Common myeloid progenitor, CD34-positive (primary cell): ENCODE results near the gene SCN4B.

Source experiments
- CTCF ChIA-PET: fragments of 350-600 bp; sonication (Branson Sonifier 250); formaldehyde crosslinking; loops from one replicate; lab custom pipeline; 2021; ENCODE audit warnings: antibody characterized with exemption; lab: Charles Lee
- POLR2A ChIA-PET: fragments of 350-600 bp; sonication (Branson Sonifier 250); formaldehyde crosslinking; loops from one replicate; lab custom pipeline; 2021; ENCODE audit warnings: antibody characterized with exemption; lab: Charles Lee
- DNase-seq, 3 donors: peaks; one replicate each; pipeline versions ENCODE4 v3.0.0 to v3.0.0-alpha.2; 2013
- H3K27ac ChIP-seq, 2 experiments: 1 replicate in 1 of 2; 2 replicates in 1 of 2; pipeline ENCODE4 v1.7.0; 2013; ENCODE audit warnings: inconsistent platforms in 2 of 2, low read length in 2 of 2, mild to moderate bottlenecking in 2 of 2, low read depth in 1 of 2, moderate library complexity in 1 of 2; ENCODE audit not compliant: severe bottlenecking in 2 of 2, insufficient read depth in 1 of 2, poor library complexity in 1 of 2
- H3K27me3 ChIP-seq, 5 experiments: replicated peaks in 2 of 5; 1 replicate in 3 of 5; 2 replicates in 2 of 5; pipeline versions ENCODE4 v1.6.1 to v1.7.0; 2013; ENCODE audit warnings: low read length in 4 of 5, mild to moderate bottlenecking in 2 of 5, moderate library complexity in 2 of 5, inconsistent platforms in 1 of 5; ENCODE audit not compliant: insufficient read depth in 5 of 5, control insufficient read depth in 4 of 5
- H3K36me3 ChIP-seq, 4 experiments: 1 replicate in 2 of 4; 2 replicates in 2 of 4; pipeline versions ENCODE4 v1.6.1 to v1.7.0; 2013; ENCODE audit warnings: low read length in 3 of 4, control low read depth in 1 of 4, mild to moderate bottlenecking in 1 of 4; ENCODE audit not compliant: control insufficient read depth in 4 of 4, insufficient read depth in 4 of 4
- H3K4me1 ChIP-seq, 4 experiments: 1 replicate in 3 of 4; 2 replicates in 1 of 4; pipeline versions ENCODE4 v1.6.1 to v1.7.1; 2013; ENCODE audit warnings: low read length in 3 of 4, mild to moderate bottlenecking in 3 of 4, control low read depth in 1 of 4, inconsistent platforms in 1 of 4, moderate library complexity in 1 of 4; ENCODE audit not compliant: control insufficient read depth in 4 of 4, insufficient read depth in 4 of 4; ENCODE audit errors: control extremely low read depth in 1 of 4
- H3K4me3 ChIP-seq, 7 experiments: 1 replicate in 4 of 7; 2 replicates in 3 of 7; pipeline versions ENCODE4 v1.5.1 to v1.7.0; 2013; ENCODE audit warnings: mild to moderate bottlenecking in 7 of 7, low read length in 6 of 7, moderate library complexity in 6 of 7, inconsistent platforms in 2 of 7, low read depth in 2 of 7, control low read depth in 1 of 7; ENCODE audit not compliant: insufficient read depth in 4 of 7, control insufficient read depth in 1 of 7; ENCODE audit errors: extremely low read depth in 1 of 7
- H3K9me3 ChIP-seq, 5 experiments: 1 replicate in 4 of 5; 2 replicates in 1 of 5; pipeline versions ENCODE4 v1.6.1 to v1.7.1; 2013; ENCODE audit warnings: low read length in 4 of 5, mild to moderate bottlenecking in 2 of 5, inconsistent platforms in 1 of 5, low read depth in 1 of 5, moderate library complexity in 1 of 5; ENCODE audit not compliant: control insufficient read depth in 4 of 5, insufficient read depth in 2 of 5; ENCODE audit errors: control extremely low read depth in 1 of 5
- WGBS: methylation state at CpG from one replicate; pipeline ENCODE4 v1.1.5; 2013; ENCODE audit not compliant: insufficient coverage; 5-methylcytosine and 5-hydroxymethylcytosine counted together

The SCN4B gene

GRCh38 chr11:118153516-118153915 is 893 bp upstream of the SCN4B start:
- CTCF ChIA-PET, result interaction anchor here (0.8 to 1.3 kb wide), 6 partner anchors 9 to 136 kb away, joined by 3 read pairs; no protein-coding TSS in a partner anchor
- no peak for DNase-seq
- 14% methylated on average over 4 of the region's 16 CpGs for WGBS
- Histone ChIP-seq H3K4me1 (peaks cover 0 to 24% (median 16%) of the 10 kb centered on the region in 4 experiments), H3K9me3 (no peaks in the 10 kb centered on the region), H3K27me3 (peaks cover 0 to 68% (median 38%) of the 10 kb centered on the region in 5 experiments), H3K36me3 (no peaks in the 10 kb centered on the region), H3K4me3 (peak overlapping the region in 3 of 7 experiments; percentile 26 to 66 (median 27)), H3K27ac (no peak overlapping the region)
- POLR2A ChIA-PET, result no interaction called here

GRCh38 chr11:118152020-118152551 is 537 bp downstream of the SCN4B start:
- POLR2A ChIA-PET, result interaction anchor here (0.9 kb wide), 1 partner anchor 113 kb away, joined by 3 read pairs; no protein-coding TSS in a partner anchor
- H3K4me3 ChIP-seq, result peak overlapping the region in 3 of 7 experiments; percentile 59 to 74 (median 66)
- peaks cover 0 to 62% (median 32%) of the 10 kb centered on the region in 5 experiments for H3K27me3 ChIP-seq
- no peak overlapping the region for H3K27ac ChIP-seq
- peaks cover 0 to 26% (median 19%) of the 10 kb centered on the region in 4 experiments for H3K4me1 ChIP-seq
- 67% methylated on average over 8 of the region's 16 CpGs for WGBS
- no peaks in the 10 kb centered on the region for H3K36me3 ChIP-seq
- CTCF ChIA-PET, result interaction anchor here (1.1 to 1.3 kb wide), 2 partner anchors 9 to 14 kb away, joined by 3 read pairs; no protein-coding TSS in a partner anchor
- DNase-seq, result no peak
- no peaks in the 10 kb centered on the region for H3K9me3 ChIP-seq

- peaks cover 0 to 55% (median 28%) of the 10 kb centered on the region in 5 experiments for H3K27me3 ChIP-seq
- CTCF ChIA-PET, result interaction anchor here (1.2 kb wide), 1 partner anchor 20 kb away, joined by 3 read pairs; no protein-coding TSS in a partner anchor
- H3K4me1 ChIP-seq, result peaks cover 0 to 20% (median 17%) of the 10 kb centered on the region in 4 experiments
- 100% methylated on average over 1 of the region's 5 CpGs for WGBS
- no peak overlapping the region for H3K4me3 ChIP-seq
- DNase-seq, result no peak
- no peak overlapping the region for H3K27ac ChIP-seq
- H3K36me3 ChIP-seq, result no peaks in the 10 kb centered on the region
- POLR2A ChIA-PET, result no interaction called here
- H3K9me3 ChIP-seq, result no peaks in the 10 kb centered on the region
Measured at GRCh38 chr11:118151431-118151830, 1.2 kb downstream of the SCN4B start.

GRCh38 chr11:118149493-118149892 is 3.1 kb downstream of the SCN4B start:
- H3K4me3 ChIP-seq, result no peak overlapping the region
- H3K36me3 ChIP-seq, result no peaks in the 10 kb centered on the region
- peaks cover 0 to 36% (median 20%) of the 10 kb centered on the region in 5 experiments for H3K27me3 ChIP-seq
- no CpG with 5 or more reads among the region's 1 CpG for WGBS
- POLR2A ChIA-PET, result no interaction called here
- H3K4me1 ChIP-seq, result peaks cover 0 to 25% (median 19%) of the 10 kb centered on the region in 4 experiments
- no peaks in the 10 kb centered on the region for H3K9me3 ChIP-seq
- CTCF ChIA-PET, result interaction anchor here (1.5 to 7.4 kb wide), 3 partner anchors 15 to 22 kb away, joined by 4 to 71 read pairs (median 6); no protein-coding TSS in a partner anchor
- H3K27ac ChIP-seq, result no peak overlapping the region
- DNase-seq, result no peak

GRCh38 chr11:118148856-118149255 is 3.8 kb downstream of the SCN4B start:
- Histone ChIP-seq H3K4me1 (peaks cover 0 to 25% (median 19%) of the 10 kb centered on the region in 4 experiments), H3K9me3 (no peaks in the 10 kb centered on the region), H3K4me3 (no peak overlapping the region), H3K27me3 (peaks cover 0 to 31% (median 15%) of the 10 kb centered on the region in 5 experiments), H3K27ac (no peak overlapping the region), H3K36me3 (no peaks in the 10 kb centered on the region)
- CTCF ChIA-PET, result interaction anchor here (1.5 to 7.4 kb wide), 3 partner anchors 15 to 22 kb away, joined by 4 to 71 read pairs (median 6); no protein-coding TSS in a partner anchor
- POLR2A ChIA-PET, result no interaction called here
- 100% methylated on average over 1 of the region's 2 CpGs for WGBS
- no peak for DNase-seq

- H3K9me3 ChIP-seq, result no peaks in the 10 kb centered on the region
- H3K36me3 ChIP-seq, result no peaks in the 10 kb centered on the region
- WGBS, result 95% methylated on average over 6 of the region's 8 CpGs
- no peak for DNase-seq
- H3K4me3 ChIP-seq, result no peak overlapping the region
- ChIA-PET CTCF (interaction anchor here (1.4 to 7.4 kb wide), 3 partner anchors 10 to 23 kb away, joined by 4 to 71 read pairs (median 4); no protein-coding TSS in a partner anchor), POLR2A (no interaction called here)
- peaks cover 0 to 25% (median 15%) of the 10 kb centered on the region in 4 experiments for H3K4me1 ChIP-seq
- no peak overlapping the region for H3K27ac ChIP-seq
- peaks cover 0 to 29% (median 13%) of the 10 kb centered on the region in 5 experiments for H3K27me3 ChIP-seq
Measured at GRCh38 chr11:118148240-118148639, 4.4 kb downstream of the SCN4B start.

GRCh38 chr11:118147502-118147901 is 5.1 kb downstream of the SCN4B start:
- Histone ChIP-seq H3K4me3 (no peak overlapping the region), H3K27me3 (peaks cover 0 to 25% (median 8%) of the 10 kb centered on the region in 5 experiments), H3K36me3 (no peaks in the 10 kb centered on the region), H3K9me3 (no peaks in the 10 kb centered on the region), H3K4me1 (peaks cover 2 to 23% (median 10%) of the 10 kb centered on the region in 4 experiments), H3K27ac (no peak overlapping the region)
- ChIA-PET CTCF (interaction anchor here (1.3 to 7.4 kb wide), 3 partner anchors 9 to 143 kb away, joined by 3 to 71 read pairs (median 4); no protein-coding TSS in a partner anchor), POLR2A (no interaction called here)
- 60% methylated on average over 1 of the region's 3 CpGs for WGBS
- no peak for DNase-seq
